HG02943 (cell line): ENCODE measurements around the gene ZNF804B.
A peak's percentile ranks its signal among the peaks of the same experiment; 100 is the strongest.

ENCODE experiments used
- ATAC-seq: cut with Tn5 transposase; IDR thresholded peaks from one replicate; pipeline ENCODE4 v1.9.1; 2021; ENCODE audit warnings: mild to moderate bottlenecking, low read depth, moderate library complexity; ENCODE audit not compliant: unreplicated experiment

ZNF804B gene

DNA sequence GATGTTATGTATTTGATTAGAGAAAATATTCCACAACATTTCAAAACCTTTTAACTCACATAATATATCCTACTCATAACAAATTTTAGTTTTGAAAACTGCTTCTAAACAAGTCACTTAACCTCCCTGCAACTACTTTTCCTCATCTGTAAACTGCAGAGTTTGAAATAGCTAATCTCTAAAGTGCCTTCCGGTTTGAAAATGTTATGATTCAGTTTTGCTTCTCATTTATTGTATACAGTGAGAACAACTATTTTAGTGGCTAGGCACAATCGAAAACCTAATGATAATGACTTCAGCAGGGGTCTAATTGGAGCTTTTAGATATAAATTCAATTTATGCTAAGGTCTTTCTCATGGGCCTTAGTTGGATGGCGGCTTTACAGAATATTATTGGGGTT lies 66.7 kb downstream of the ZNF804B start:
- ATAC-seq = no peak

DNA sequence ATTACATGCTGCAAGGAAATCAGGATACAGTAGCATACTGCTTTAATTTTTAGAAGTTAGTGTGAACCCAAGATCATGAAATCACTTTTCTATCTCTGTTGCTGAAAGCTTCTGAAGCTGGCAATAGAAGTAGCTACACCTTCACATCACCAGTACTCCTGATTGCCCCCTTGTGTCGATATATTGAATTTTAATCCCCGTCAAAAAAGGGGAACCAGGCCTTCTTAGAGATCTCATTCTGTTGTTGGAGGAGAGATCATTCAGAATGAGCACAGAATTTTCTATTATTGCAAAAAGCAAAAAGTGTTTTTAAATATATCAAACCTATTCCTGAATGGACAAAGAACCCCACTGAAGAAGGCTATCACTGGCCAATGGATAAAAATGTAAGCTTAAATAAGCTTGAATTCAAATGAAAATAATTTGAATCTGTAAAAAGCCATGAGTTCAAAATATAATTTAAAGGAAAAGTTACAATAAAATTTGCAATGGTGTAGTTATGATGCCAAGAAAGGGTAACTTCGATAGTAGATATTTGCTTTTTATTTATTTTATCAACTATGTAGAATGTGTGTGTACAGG lies 75.7 kb downstream of the ZNF804B start:
- ATAC-seq = peak; percentile 88

DNA sequence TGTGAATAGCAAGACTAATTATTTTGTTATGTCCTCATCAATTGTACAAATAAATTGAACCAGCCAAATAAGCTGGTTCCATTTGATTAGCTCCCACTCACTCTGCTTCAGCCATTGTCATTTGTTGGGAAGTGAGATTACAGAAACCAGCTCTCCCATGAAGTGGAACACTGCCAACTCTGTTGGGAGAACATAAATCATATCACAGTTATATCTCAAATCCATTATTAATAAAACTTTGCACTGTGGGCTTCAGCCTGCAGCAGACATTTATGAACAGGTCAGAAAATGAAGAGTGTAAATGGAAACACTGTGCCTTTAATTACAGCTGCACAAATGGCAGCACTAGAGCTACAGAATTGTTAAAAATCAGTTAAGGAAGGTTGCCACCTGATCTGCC lies 82.7 kb downstream of the ZNF804B start:
- ATAC-seq = no peak

DNA sequence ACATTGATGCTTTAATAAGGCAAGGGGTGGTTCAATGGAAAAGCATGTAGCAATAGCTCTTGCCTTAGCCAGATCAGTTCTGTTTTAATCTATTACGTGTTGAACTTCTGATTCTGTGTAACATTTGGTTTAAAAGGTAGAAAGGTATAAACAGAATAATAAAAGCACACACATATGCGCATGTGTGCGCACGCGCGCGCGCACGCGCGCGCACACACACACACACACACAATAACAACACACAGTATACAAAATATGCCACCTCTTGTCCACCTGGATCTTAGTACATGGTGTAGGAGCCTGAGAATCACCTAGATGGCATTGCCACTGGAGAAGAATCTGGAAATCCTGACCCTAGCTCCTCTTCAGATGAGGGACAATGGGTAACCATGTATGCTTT lies 85.6 kb downstream of the ZNF804B start:
- ATAC-seq = no peak

DNA sequence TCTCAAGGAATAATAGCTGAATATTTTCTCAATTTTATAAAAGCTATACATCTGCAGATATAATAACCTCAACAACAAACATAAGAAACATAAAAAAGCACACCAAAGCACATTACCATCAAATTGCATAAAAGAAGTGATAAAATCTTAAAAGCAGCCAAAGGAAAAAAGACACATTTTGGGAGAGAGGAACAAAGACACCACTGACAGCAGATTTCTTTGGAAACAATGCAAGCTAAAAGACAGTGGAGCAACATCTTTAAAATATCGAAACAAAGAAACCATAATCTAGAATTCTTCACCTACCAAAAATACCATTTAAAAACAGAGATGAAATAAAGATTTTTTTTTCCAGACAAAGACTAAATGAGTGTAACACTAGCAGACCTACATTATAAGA lies 91.7 kb downstream of the ZNF804B start:
- ATAC-seq = no peak

DNA sequence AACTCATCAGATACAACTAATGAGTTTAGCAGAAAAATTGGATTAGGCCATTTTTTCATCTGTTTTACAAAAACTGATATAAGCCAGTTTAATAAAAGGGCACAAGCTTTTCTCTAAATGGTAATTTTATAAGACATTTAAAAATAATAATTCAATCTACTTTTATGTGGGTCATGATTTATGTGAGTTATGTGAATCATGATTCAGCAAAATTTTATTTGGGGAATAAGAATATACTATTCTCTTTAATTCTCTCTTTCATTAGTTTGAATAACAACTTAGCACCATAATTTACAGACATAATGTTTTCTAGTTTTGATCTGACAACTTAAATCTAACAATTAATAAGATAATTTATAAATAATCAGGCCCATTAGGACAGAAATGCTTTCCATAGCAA lies 99.8 kb downstream of the ZNF804B start:
- no peak for ATAC-seq

DNA sequence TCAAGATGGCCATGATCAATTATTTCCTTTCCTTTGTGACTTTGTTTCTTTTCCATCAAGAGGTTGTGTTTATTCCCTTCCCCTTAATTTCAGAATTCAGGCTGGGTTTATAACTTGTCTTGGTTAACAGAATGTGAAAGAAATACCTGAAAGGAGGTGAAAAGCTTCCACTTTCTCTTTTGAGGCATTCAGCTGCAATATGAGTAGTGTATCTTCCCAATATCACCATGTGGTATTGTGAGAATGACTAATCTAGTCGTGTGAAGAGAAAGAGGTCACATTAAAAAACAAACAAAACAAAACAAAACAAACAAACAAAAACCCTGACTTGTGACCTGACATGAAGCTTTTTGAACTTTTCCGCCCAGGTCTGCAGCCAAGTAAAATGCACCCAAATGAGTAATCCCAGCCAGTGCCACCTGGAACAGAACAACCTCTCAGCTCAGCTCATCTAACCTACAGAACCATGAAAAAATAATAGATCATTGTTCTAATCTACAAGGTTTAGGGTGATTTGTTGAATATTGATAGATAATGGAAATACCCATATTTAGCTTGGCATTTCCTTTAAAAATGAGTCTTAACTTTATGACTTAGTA lies 106.9 kb downstream of the ZNF804B start:
- no peak for ATAC-seq

DNA sequence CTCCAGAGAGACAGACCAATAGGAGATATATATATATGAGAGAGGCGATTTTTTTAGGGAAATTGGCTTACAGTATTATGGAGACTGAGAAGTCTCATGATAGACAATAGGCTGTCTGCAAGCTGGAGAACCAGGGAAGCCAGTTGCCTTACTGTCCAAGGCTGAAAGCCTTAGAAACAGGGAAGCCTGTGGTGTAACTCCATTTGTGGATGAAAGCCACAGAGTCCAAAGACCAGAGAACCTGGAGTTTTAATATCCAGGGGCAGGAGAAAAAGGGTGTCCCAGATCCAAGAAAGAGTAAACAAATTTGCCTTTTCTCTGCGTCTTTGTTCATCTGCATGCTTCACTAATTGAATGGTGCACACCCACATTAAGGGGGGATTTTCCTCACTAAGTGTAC lies 107.7 kb downstream of the ZNF804B start:
- no peak for ATAC-seq

DNA sequence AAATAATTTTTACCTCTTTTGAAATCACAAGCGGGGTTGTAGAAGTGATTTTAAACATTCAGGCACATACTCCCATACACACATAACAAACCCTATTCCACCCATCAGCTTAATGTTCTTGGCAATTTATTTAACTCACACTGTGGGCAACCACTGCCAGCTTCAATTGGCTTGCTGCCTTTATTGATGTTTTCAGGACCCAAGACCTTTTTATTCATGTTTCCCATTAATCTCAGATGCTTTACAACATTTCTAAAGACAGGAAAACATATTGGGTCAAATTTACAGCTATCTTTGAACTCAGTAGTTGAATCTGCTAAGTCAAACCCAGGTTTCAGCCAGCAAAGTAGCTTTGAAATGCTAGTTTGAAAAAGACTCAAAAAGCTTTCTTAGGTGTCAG lies 109.0 kb downstream of the ZNF804B start:
- ATAC-seq = no peak

DNA sequence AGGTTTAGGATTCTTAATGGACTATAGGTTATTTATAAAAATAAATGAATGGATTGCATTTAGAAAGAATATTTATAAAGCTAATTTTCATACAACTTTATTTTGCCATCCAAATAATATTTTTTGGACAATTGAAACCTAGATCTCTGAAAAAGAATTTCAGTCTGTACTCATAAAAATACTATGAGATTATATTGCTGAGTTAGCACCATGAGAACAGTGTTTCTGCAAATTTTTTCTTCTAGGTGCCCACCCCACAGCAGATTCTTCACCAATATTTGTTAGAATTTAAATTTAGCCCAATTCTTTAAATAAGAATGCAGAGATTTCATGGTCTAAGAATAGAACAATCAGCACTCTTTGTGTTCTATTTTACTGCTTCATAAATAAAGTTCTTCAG lies 121.6 kb downstream of the ZNF804B start:
- no peak for ATAC-seq

DNA sequence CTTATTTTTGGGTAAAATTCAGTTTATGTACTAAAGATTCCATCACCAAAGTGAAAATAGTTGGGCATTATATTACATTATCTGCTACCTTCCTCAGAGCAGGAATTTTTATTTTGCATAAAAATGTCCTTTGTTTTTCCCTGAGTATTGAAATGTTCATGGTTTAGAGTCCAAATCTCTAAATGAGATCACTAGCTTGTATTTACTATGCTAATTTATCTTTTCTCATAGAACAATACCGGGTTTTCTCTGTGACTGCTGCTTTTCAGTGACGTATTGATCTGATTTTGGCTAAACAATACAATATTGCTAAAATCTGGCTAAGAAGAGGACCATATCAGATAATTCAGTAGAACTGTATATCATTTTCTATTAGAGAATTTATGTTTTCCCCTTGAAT lies 125.6 kb downstream of the ZNF804B start:
- no peak for ATAC-seq

DNA sequence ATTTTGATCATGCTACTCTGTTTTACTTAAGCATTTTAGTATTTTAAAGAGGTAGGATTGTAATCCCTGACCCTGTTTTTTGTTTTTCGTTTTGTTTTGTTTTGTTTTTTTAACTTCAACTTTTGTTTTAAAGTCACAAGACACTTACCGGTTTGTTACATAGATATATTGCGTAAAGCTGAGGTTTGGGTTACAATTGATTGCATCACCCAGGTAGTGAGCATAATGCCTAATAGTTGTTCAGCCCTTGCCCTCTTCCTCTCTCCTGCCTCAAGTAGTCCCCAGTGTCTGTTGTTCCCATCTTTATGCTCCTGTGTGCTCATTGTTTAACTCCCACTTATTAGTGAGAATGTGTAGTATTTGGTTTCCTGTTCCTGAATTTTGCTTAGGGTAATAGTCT lies 129.2 kb downstream of the ZNF804B start:
- ATAC-seq = no peak

DNA sequence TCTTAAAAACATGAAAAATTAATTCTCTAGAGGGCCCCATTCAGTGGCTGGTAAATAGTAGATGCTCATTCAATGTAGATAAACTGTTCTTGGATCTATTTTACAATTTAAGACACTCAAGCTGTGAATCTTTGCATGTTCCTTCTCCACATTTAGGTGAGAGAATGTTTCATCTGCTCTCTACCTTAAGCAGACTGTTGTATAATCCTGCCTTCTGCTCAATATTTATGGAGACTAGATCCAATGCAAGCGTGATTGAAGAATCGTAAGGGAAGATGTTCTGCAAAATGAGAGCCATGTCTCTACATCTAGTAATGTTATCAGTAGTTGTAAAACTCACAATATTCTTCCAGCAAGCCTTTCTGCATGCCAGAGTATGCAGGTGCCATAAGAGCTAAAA lies 151.0 kb downstream of the ZNF804B start:
- ATAC-seq = no peak

DNA sequence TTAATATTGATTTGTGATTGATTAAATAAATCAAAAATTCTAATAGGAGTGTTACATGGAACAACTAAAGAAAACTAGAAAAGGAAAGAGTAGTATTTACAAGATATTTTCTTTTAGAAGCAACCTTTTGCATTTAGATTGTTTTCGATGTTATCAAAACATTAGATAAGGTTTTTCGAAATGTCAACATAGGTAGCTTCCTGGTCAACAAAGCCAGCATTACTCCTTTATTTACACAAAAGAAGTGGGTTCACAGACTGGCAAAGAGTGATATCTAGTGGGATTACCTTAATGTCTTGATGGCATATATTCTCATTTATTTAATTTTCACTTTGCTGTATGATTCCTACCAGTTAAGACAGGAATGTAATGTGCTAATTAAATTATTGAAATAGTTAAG lies 153.4 kb downstream of the ZNF804B start:
- ATAC-seq = no peak

DNA sequence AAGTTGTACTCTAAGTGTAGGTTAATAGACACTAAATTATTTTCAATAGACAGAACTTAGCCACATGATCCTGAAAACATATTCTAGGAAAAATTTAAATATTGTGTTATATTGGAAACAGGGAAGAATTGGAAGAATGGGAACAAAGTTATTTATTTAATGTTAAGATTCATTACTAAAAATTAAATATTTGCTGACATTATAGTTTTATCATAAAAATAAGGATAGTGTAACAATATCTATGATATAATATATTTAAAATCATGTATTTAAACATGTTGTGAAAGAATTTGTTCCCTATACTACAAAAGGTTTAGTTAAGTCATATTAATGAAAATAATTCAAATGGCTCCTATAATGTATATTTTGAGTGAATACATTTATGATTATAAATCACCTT lies 156.1 kb downstream of the ZNF804B start:
- ATAC-seq = no peak

DNA sequence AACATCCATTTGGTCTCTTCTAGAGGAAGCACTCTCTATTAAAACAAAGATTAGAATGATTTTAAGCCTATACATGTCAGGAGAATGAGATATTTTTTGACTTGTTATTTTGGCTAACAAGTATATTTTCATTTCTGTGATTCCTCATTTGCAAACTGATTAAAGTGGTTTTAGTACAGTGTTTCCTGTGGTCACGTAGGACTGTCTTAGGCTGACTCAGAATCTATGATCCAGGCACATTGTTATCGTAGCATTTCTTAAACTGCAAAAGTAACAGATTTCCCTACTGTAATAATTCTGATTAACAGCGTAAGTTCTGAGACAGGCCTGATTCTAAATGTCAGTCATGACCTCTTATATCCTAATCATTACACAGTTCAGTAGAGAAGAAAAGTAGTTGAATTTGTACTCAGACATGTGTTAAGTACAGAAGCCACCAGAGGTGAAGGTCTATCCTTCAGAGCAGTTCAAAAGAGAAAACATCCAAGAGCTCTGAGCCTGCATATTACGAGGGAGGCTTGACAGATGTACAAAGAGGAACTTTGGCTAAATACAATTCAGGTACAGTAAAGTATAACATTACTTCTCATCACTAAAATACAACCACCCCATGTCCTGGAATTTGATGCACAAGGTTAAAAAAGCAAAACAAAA lies 160.1 kb downstream of the ZNF804B start:
- no peak for ATAC-seq

DNA sequence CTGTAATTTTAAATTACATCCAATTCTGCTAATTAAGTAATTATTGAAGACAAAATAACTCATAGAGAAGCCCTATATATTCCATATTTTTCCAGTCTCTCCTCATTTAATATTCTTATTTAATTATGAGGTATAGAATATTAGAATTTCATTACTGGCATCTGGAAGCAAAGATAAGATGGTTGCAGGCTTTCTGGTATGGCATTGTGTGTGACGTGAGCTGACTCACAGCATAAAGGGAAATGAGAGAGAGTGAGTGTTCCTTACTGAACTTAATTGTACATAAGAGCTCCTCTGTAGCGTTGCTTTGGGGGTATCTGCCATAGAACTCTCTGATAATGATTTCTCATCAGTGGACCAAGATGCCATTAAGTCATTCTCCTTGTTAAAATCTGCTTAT lies 163.4 kb downstream of the ZNF804B start:
- ATAC-seq = no peak

DNA sequence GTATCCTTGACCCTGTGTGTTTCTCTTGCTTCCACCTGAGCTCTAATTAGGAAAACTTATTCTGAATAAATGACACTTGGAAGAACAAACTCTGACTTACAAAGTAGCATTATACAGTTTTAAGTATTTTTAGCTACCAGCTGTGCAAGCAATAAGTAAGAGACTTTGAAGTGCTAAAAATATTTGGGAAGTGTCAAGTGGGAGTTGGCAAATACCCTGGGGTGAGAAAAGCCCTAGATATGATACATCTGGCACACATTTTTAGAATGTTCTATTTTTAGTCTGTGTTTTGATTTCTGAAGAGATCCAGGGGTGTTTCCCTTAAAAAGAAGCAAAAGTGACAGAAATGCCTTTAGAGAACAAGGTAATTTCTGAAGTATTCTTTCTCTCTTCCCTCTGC lies 168.8 kb downstream of the ZNF804B start:
- ATAC-seq = no peak

DNA sequence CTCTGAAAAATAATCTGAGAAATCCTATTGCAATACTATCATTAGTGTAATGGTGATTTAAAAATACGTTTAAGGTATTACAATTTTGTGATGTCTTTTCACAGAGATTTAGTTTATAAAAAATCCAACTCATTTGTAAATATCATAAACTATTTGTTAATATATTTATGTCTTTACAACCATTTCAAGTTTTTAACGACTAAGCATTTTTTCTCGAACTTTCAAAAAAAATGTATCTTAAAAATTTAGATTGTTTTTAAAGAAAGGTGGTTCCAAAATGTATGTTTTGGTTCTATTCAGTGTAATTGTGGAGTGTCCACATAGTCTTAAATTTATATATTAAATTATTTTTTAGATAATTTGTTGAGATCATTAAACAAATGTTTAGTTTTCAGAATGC lies 170.2 kb downstream of the ZNF804B start:
- no peak for ATAC-seq

DNA sequence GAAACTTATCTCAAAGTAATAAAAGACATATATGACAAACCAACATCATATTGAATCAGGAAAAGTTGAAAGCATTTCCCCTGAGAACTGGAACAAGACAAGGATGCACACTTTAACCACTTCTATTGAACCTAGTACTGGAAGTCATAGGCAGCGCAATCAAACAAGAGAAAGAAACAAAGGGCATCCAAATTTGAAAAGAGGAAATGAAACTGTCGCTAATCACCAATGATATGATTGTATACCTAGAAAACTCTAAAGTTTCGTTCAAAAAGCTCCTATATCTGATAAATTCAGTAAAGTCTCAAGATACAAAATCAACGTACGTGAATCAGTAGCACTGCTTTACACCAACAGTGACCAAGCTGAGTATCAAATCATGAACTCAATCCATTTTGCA lies 173.8 kb downstream of the ZNF804B start:
- ATAC-seq = no peak

DNA sequence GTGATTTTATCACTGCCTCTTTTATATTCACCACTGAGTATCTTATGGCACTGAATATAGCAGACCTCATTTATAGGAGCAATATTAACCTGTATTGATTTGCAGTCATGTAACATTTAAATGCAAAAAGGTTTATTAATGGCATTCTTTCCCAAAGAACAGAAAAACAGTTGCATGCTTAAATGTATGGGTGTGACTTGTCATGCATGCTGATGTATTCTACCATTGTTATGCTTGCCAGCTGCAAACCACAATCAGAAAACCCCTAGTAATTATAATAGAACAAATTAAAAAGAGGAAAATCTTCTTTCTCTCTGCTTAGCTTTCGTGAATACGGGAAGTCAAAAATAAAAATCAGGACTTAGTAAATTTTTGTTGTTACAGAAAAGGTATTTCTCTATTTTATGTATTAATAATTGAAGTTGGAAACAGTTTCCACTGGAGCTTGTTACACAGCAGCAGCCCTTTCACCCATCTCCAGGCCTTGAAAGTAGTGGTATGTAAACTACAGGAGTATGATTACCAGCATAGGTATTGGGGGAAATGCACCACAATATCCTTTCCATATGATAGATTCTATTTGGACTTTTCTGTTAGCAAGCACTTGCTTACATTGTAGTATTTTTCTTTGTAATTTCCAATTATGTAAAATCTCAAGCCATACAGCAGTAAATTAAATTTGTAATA lies 183.5 kb downstream of the ZNF804B start:
- no peak for ATAC-seq

DNA sequence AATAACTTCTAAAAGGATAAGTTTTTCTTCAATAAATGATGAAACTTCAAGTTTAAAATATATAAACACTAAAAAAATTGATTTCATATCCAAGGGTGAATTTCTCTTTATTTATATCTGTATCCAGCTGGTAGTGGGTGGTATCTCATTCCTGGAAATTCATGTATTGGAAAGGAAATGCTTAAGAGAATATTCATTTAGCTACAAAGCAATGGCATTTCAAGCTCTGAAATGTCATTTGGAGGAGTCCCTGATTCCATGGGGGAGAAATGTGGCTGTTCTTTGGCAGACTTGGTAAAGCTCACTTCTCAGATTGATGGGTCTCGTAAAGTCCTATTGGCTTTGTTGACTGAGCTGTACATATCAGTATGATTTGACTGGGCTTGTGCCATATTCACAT lies 192.3 kb downstream of the ZNF804B start:
- ATAC-seq = no peak
